ENCODE results near the gene GRID1. TPM values are rescaled to one million over a fixed set of nuclear protein-coding genes. Genes with fewer than 3 reads are reported as not detected.

GRID1 gene
- total and polyA plus RNA-seq, 2 experiments from 2014 or later: not detected

- in situ Hi-C loops (cut with MboI): no loop called here
- Histone ChIP-seq H3K27ac (no peak overlapping the region), H2AFZ (peak overlapping the region; percentile 55), H3K27me3 (replicated peaks; ENCODE audit: insufficient read depth) (peaks cover 53% of the 10 kb centered on the region), H3K9me3 (ENCODE audit: low read depth) (no peaks in the 10 kb centered on the region), H4K20me1 (ENCODE audit: insufficient read depth) (no peaks in the 10 kb centered on the region), H3K4me3 (peak overlapping the region; percentile 48; the same call in 1 of the 2 replicates), H3K4me1 (ENCODE audit: insufficient read depth) (no peaks in the 10 kb centered on the region), H3F3A (ENCODE audit: insufficient read depth) (no peaks in the 10 kb centered on the region), H3K36me3 (ENCODE audit: low read depth) (no peaks in the 10 kb centered on the region), H3K9ac (no peak overlapping the region), H3K79me2 (ENCODE audit: insufficient read depth) (no peaks in the 10 kb centered on the region), H3K4me2 (ENCODE audit: unreplicated experiment) (no peak overlapping the region), H3K9me2 (ENCODE audit: insufficient read depth) (no peaks in the 10 kb centered on the region)
- WGBS, 2 experiments (ENCODE audit: low coverage in 1 of 2, low lambda C conversion rate in 2 of 2, missing lambda C conversion rate in 2 of 2): 1 to 2% methylated on average over 32 to 33 of the region's 38 CpGs
- peak; percentile 18 for DNase-seq
- TF ChIP-seq EZH2phosphoT487 (IDR thresholded peaks at IDR 0.05; ENCODE audit: insufficient read depth, low read depth) (no peak), EZH2 (IDR thresholded peaks at IDR 0.05; ENCODE audit: insufficient read depth, poor library complexity, severe bottlenecking) (peak; percentile 90)
These were observed 232 bp upstream of the GRID1 start for GRCh38 chr10:86366902-86367151.

GRCh38 chr10:86365346-86366032 is 1.1 kb downstream of the GRID1 start:
- Histone ChIP-seq H3K9me3 (ENCODE audit: low read depth) (no peaks in the 10 kb centered on the region), H3K27ac (no peak overlapping the region), H3K4me3 (no peak overlapping the region), H2AFZ (no peak overlapping the region), H3K27me3 (replicated peaks; ENCODE audit: insufficient read depth) (peaks cover 49% of the 10 kb centered on the region), H3K79me2 (ENCODE audit: insufficient read depth) (no peaks in the 10 kb centered on the region), H3K4me1 (ENCODE audit: insufficient read depth) (no peaks in the 10 kb centered on the region), H4K20me1 (ENCODE audit: insufficient read depth) (no peaks in the 10 kb centered on the region), H3K9ac (no peak overlapping the region), H3F3A (ENCODE audit: insufficient read depth) (no peaks in the 10 kb centered on the region), H3K9me2 (ENCODE audit: insufficient read depth) (no peaks in the 10 kb centered on the region), H3K4me2 (ENCODE audit: unreplicated experiment) (no peak overlapping the region), H3K36me3 (ENCODE audit: low read depth) (no peaks in the 10 kb centered on the region)
- no peak for DNase-seq
- in situ Hi-C loops (cut with MboI): no loop called here
- 4 to 6% methylated on average over 28 to 47 of the region's 47 CpGs for WGBS, 2 experiments (ENCODE audit: low coverage in 1 of 2, low lambda C conversion rate in 2 of 2, missing lambda C conversion rate in 2 of 2)
- TF ChIP-seq EZH2phosphoT487 (IDR thresholded peaks at IDR 0.05; ENCODE audit: insufficient read depth, low read depth) (0 out of 2 replicates have a peak, but pooled peaks have one; percentile 42), EZH2 (IDR thresholded peaks at IDR 0.05; ENCODE audit: insufficient read depth, poor library complexity, severe bottlenecking) (peak; percentile 71)

GRCh38 chr10:86364491-86365345 is 1.9 kb downstream of the GRID1 start:
- no peak overlapping the region for H3K4me3 ChIP-seq
- in situ Hi-C loops (cut with MboI): no loop called here
- peaks cover 46% of the 10 kb centered on the region for H3K27me3 ChIP-seq (replicated peaks; ENCODE audit: insufficient read depth)
- H2AFZ ChIP-seq: no peak overlapping the region
- no peak for DNase-seq
- H3F3A ChIP-seq (ENCODE audit: insufficient read depth): no peaks in the 10 kb centered on the region
- no peak overlapping the region for H3K4me2 ChIP-seq (ENCODE audit: unreplicated experiment)
- no peaks in the 10 kb centered on the region for H3K4me1 ChIP-seq (ENCODE audit: insufficient read depth)
- no peak overlapping the region for H3K9ac ChIP-seq
- H3K9me3 ChIP-seq (ENCODE audit: low read depth): no peaks in the 10 kb centered on the region
- no peaks in the 10 kb centered on the region for H3K79me2 ChIP-seq (ENCODE audit: insufficient read depth)
- TF ChIP-seq EZH2phosphoT487 (IDR thresholded peaks at IDR 0.05; ENCODE audit: insufficient read depth, low read depth): no peak
- TF ChIP-seq EZH2 (IDR thresholded peaks at IDR 0.05; ENCODE audit: insufficient read depth, poor library complexity, severe bottlenecking): no peak
- 40 to 42% methylated on average over 31 to 43 of the region's 46 CpGs for WGBS, 2 experiments (ENCODE audit: low coverage in 1 of 2, low lambda C conversion rate in 2 of 2, missing lambda C conversion rate in 2 of 2)
- no peaks in the 10 kb centered on the region for H3K36me3 ChIP-seq (ENCODE audit: low read depth)
- no peaks in the 10 kb centered on the region for H4K20me1 ChIP-seq (ENCODE audit: insufficient read depth)
- no peak overlapping the region for H3K27ac ChIP-seq
- no peaks in the 10 kb centered on the region for H3K9me2 ChIP-seq (ENCODE audit: insufficient read depth)

GRCh38 chr10:86363833-86364490 is 2.6 kb downstream of the GRID1 start:
- H3K79me2 ChIP-seq (ENCODE audit: insufficient read depth): no peaks in the 10 kb centered on the region
- no peaks in the 10 kb centered on the region for H3K36me3 ChIP-seq (ENCODE audit: low read depth)
- no peak overlapping the region for H3K27ac ChIP-seq
- no peaks in the 10 kb centered on the region for H3K9me2 ChIP-seq (ENCODE audit: insufficient read depth)
- TF ChIP-seq EZH2phosphoT487 (IDR thresholded peaks at IDR 0.05; ENCODE audit: insufficient read depth, low read depth) (no peak), EZH2 (IDR thresholded peaks at IDR 0.05; ENCODE audit: insufficient read depth, poor library complexity, severe bottlenecking) (no peak)
- no peak overlapping the region for H3K4me2 ChIP-seq (ENCODE audit: unreplicated experiment)
- no peak for DNase-seq
- no peak overlapping the region for H2AFZ ChIP-seq
- WGBS, 2 experiments (ENCODE audit: low coverage in 1 of 2, low lambda C conversion rate in 2 of 2, missing lambda C conversion rate in 2 of 2): 62 to 70% methylated on average over 26 to 29 of the region's 29 CpGs
- no peak overlapping the region for H3K9ac ChIP-seq
- H3K4me3 ChIP-seq: no peak overlapping the region
- H3F3A ChIP-seq (ENCODE audit: insufficient read depth): no peaks in the 10 kb centered on the region
- H3K4me1 ChIP-seq (ENCODE audit: insufficient read depth): no peaks in the 10 kb centered on the region
- in situ Hi-C loops (cut with MboI): no loop called here
- H4K20me1 ChIP-seq (ENCODE audit: insufficient read depth): no peaks in the 10 kb centered on the region
- H3K27me3 ChIP-seq (replicated peaks; ENCODE audit: insufficient read depth): peaks cover 40% of the 10 kb centered on the region
- no peaks in the 10 kb centered on the region for H3K9me3 ChIP-seq (ENCODE audit: low read depth)
